HepG2 (cell line): ENCODE data around the gene PLXNC1. TPM values are rescaled to one million over a fixed set of nuclear protein-coding genes. Genes with fewer than 3 reads are reported as not detected.

Experiments
- ATAC-seq: fragments of 200-7000 bp; cut with Tn5 transposase; 3 replicates; pipeline ENCODE4 v1.9.1; 2020; ENCODE audit warnings: mild to moderate bottlenecking, moderate library complexity
- BruUV-seq: library from RNA; stranded (reverse); fragments of 400-500 nt; replicated peaks from 2 replicates; lab custom pipeline; 2021; lab: Mats Ljungman, UMichigan
- CTCF ChIA-PET: fragments of 300-600 bp; formaldehyde crosslinking; extraction: SDS; loops from one replicate; lab custom pipeline; 2021; ENCODE audit warnings: low total read pairs, inconsistent platforms, low intra/inter-chr PET ratio; lab: Yijun Ruan, JAX
- POLR2A ChIA-PET: fragments of 350-600 bp; sonication (Branson Sonifier 250); formaldehyde crosslinking; loops from one replicate; lab custom pipeline; 2020; ENCODE audit warnings: antibody characterized with exemption, inconsistent platforms; lab: Yijun Ruan, JAX
- DNase-seq: peaks from one replicate; pipeline ENCODE4 v3.0.0-alpha.2; 2015; ENCODE audit warnings: low spot score
- FAIRE-seq: peaks from 3 replicates; lab custom pipeline; 2011; peaks lifted over from hg19 to GRCh38; lab: Jason Lieb, UNC
- H2AFZ ChIP-seq: one replicate; pipeline ENCODE4 v1.6.1; 2011; ENCODE audit warnings: low read length, inconsistent platforms
- H3K27ac ChIP-seq: fragments of 300-600 bp; 3 replicates; pipeline ENCODE4 v1.8.0; 2011; ENCODE audit warnings: mixed run types, mild to moderate bottlenecking, mixed read lengths, low read length, inconsistent platforms; ENCODE audit not compliant: insufficient read depth; ENCODE audit errors: extremely low read length
- H3K27me3 ChIP-seq, 2 experiments: fragments of 200-600 bp in 1 of 2; 2 replicates in 1 of 2; 3 replicates in 1 of 2; pipeline versions ENCODE4 v1.6.0 to v1.8.0; 2011; ENCODE audit warnings: low read length in 2 of 2, mild to moderate bottlenecking in 2 of 2, moderate library complexity in 2 of 2, inconsistent platforms in 1 of 2; ENCODE audit not compliant: insufficient read depth in 2 of 2, control insufficient read depth in 1 of 2
- H3K36me3 ChIP-seq, 2 experiments: fragments of 200-600 bp in 1 of 2; replicated peaks in 1 of 2; 2 replicates in 1 of 2; 3 replicates in 1 of 2; pipeline versions ENCODE4 v1.5.1 to v1.8.0; 2011; ENCODE audit warnings: low read length in 2 of 2, inconsistent platforms in 1 of 2; ENCODE audit not compliant: insufficient read depth in 2 of 2, control insufficient read depth in 1 of 2
- H3K4me1 ChIP-seq: 2 replicates; pipeline ENCODE4 v1.5.1; 2012; ENCODE audit warnings: low read length, inconsistent platforms; ENCODE audit not compliant: insufficient read depth
- H3K4me2 ChIP-seq: 2 replicates; pipeline ENCODE4 v1.6.0; 2011; ENCODE audit warnings: low read depth, low read length, inconsistent platforms
- H3K4me3 ChIP-seq, 3 experiments: fragments of 200-600 bp in 1 of 3; sonication (generic), shearing (Covaris generic) in 1 of 3; replicated peaks in 1 of 3; 2 replicates each; pipeline ENCODE4 v1.5.1; 2011 to 2016; ENCODE audit warnings: low read length in 3 of 3, inconsistent platforms in 2 of 3, low read depth in 2 of 3, mild to moderate bottlenecking in 2 of 3, control low read depth in 1 of 3, mixed read lengths in 1 of 3; ENCODE audit not compliant: insufficient read depth in 1 of 3
- H3K79me2 ChIP-seq: one replicate; pipeline ENCODE4 v1.6.1; 2011; ENCODE audit warnings: low read length, inconsistent platforms; ENCODE audit not compliant: insufficient read depth
- H3K9ac ChIP-seq: 2 replicates; pipeline ENCODE4 v1.6.0; 2011; ENCODE audit warnings: mild to moderate bottlenecking, low read depth, low read length, inconsistent platforms; ENCODE audit not compliant: insufficient read depth
- H3K9me3 ChIP-seq: 2 replicates; pipeline ENCODE4 v1.5.1; 2012; ENCODE audit warnings: mild to moderate bottlenecking, low read length
- H4K20me1 ChIP-seq: 2 replicates; pipeline ENCODE4 v1.6.0; 2011; ENCODE audit warnings: inconsistent platforms, mild to moderate bottlenecking, low read length, moderate library complexity; ENCODE audit not compliant: insufficient read depth
- HDAC2 ChIP-seq: sonication (generic); formaldehyde crosslinking; IDR thresholded peaks from 2 replicates; pipeline ENCODE4 v1.4.0; 2020; ENCODE audit warnings: missing genetic modification reagents
- HHEX ChIP-seq: IDR thresholded peaks from 2 replicates; pipeline ENCODE4 v1.6.1; 2016; ENCODE audit warnings: control low read depth
- MAF1 ChIP-seq: sonication (generic); formaldehyde crosslinking; IDR thresholded peaks from 2 replicates; pipeline ENCODE4 v1.5.0; 2020; ENCODE audit warnings: missing genetic modification reagents, borderline replicate concordance
- MAFF ChIP-seq: IDR thresholded peaks from 2 replicates; pipeline ENCODE4 v1.6.1; 2011; ENCODE audit warnings: low read depth, low read length, improper control_type of control experiment
- PCBP1 ChIP-seq: fragments of 200-400 bp; formaldehyde crosslinking; IDR thresholded peaks from 2 replicates; pipeline ENCODE4 v1.6.1; 2017; ENCODE audit warnings: mild to moderate bottlenecking, low read depth, low read length, borderline replicate concordance
- RORA ChIP-seq: sonication (generic); formaldehyde crosslinking; IDR thresholded peaks from 2 replicates; pipeline ENCODE4 v1.5.0; 2020; ENCODE audit warnings: mild to moderate bottlenecking, missing genetic modification reagents, moderate library complexity
- TARDBP ChIP-seq: sonication (generic); formaldehyde crosslinking; IDR thresholded peaks from 2 replicates; pipeline ENCODE4 v1.8.0; 2022; ENCODE audit warnings: mild to moderate bottlenecking, missing genetic modification reagents
- YEATS2 ChIP-seq: sonication (generic); formaldehyde crosslinking; IDR thresholded peaks from 2 replicates; pipeline ENCODE4 v1.4.0; 2020; ENCODE audit warnings: missing genetic modification reagents, borderline replicate concordance
- ZNF841 ChIP-seq: sonication (generic); formaldehyde crosslinking; IDR thresholded peaks from 2 replicates; pipeline ENCODE4 v1.8.1; 2023; ENCODE audit warnings: missing genetic modification reagents, borderline replicate concordance
- WGBS: methylation state at CpG from one replicate; pipeline ENCODE4 v1.1.6; 2017; ENCODE audit warnings: low lambda C conversion rate; 5-methylcytosine and 5-hydroxymethylcytosine counted together
- in situ Hi-C: cut with HindIII; loops from 2 replicates; pipeline ENCODE4 v1.10.0; 2017; ENCODE audit warnings: low pct_unique_long_range_greater_than_20kb; ENCODE audit not compliant: extremely low pct_ligation_motif_present
- intact Hi-C: fragments of 100-400 bp; cut with micrococcal nuclease; formaldehyde crosslinking; loops from one replicate; pipeline ENCODE4 v1.10.0; 2022; ENCODE audit not compliant: unreplicated experiment
- polyA plus RNA-seq, 8 experiments: library from polyadenylated mRNA; depleted of rRNA in 3 of 8; stranded (reverse) in 7 of 8; unstranded in 1 of 8; fragments of >200 nt; fragmentation: Illumina TruSeq in 4 of 8; extraction: Trizol in 4 of 8; gene quantifications; 2 replicates each; pipeline versions ENCODE4 v1.2.1 to v1.2.3, GENCODE V29; 2011 to 2016; ENCODE audit warnings: low read depth in 4 of 8, missing spikeins in 1 of 8, mixed read lengths in 1 of 8; ENCODE audit not compliant: insufficient read depth in 1 of 8
- total RNA-seq, 5 experiments: library from RNA; depleted of rRNA; stranded (reverse); fragments of >200 nt; fragmentation: Illumina TruSeq; extraction: Trizol; gene quantifications; 2 replicates each; pipeline ENCODE4 v1.2.3, GENCODE V29; 2016; ENCODE audit warnings: low read depth in 1 of 5
- TF ChIP-seq, protein P1 (sequence below): sonication (generic); formaldehyde crosslinking; IDR thresholded peaks from 2 replicates; pipeline ENCODE4 v1.4.0; 2020; ENCODE audit warnings: mild to moderate bottlenecking, missing genetic modification reagents, borderline replicate concordance
- TF ChIP-seq, protein P2 (sequence below): sonication (generic); formaldehyde crosslinking; IDR thresholded peaks from 2 replicates; pipeline ENCODE4 v1.4.0; 2020; ENCODE audit warnings: missing genetic modification reagents
- TF ChIP-seq, protein P3 (sequence below): IDR thresholded peaks from 2 replicates; pipeline ENCODE4 v1.6.1; 2016; ENCODE audit warnings: missing compliant biosample characterization, missing genetic modification reagents, borderline replicate concordance
- TF ChIP-seq, protein P4 (sequence below): sonication (generic); formaldehyde crosslinking; IDR thresholded peaks from 2 replicates; pipeline ENCODE4 v1.4.0; 2020; ENCODE audit warnings: mild to moderate bottlenecking, low read depth, missing genetic modification reagents

Gene PLXNC1
- total and polyA plus RNA-seq, 2 of the 13 experiments (the other 11 are each of a cell fraction or from before 2014, with no cell fraction given): 6.6 to 11.2 TPM

DNA sequence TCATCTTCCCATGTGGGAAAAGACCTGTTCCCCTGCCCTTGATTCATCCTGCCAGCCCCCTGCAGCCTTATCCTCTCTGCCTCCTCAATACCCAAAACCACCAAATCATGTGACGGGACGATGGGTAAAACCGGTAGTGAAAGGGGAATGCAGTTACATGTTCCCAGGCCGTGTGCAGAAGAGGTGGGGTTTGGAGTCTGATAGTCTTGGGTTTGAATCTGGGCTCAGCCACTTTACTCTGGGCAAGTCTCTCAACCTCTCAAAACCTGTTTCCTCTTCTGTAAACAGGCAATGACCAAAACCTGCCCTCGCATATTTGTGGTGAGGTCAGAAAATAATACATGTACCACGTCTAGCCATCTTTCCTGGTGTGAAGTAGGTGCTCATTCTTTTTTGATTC is 123.0 kb downstream of the PLXNC1 start (continued):
- no peak for TF ChIP-seq HHEX (CRISPR knock-in tag)

DNA sequence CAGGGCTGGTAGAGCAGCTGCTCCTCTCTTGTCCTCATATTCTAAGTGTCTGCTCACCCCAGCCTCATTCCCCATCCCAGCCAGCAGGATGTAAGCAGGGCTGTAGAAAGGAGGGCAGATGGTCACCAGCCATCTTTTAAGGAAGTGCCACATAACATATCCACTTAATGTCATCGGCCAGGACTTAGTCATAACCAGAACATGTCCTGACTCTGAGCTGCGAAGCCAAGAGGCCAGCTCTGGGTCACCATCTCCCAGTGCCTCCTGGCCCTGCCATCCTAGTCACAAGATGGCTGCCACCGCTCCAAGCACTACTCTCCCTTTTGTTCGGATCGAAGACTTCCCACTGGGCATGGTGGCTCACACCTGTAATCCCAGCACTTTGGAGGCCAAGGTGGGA is 123.9 kb downstream of the PLXNC1 start:
- FAIRE-seq: no peak
- ChIA-PET POLR2A (no interaction called here), CTCF (no interaction called here)
- Histone ChIP-seq H3K4me3 (no peak overlapping the region), H3K79me2 (no peaks in the 10 kb centered on the region), H2AFZ (no peak overlapping the region), H4K20me1 (no peaks in the 10 kb centered on the region), H3K27me3 (no peaks in the 10 kb centered on the region), H3K9me3 (no peaks in the 10 kb centered on the region), H3K4me2 (no peak overlapping the region), H3K36me3 (no peaks in the 10 kb centered on the region), H3K27ac (no peak overlapping the region), H3K9ac (no peak overlapping the region), H3K4me1 (peaks cover 14% of the 10 kb centered on the region)
- no TSS peak for BruUV-seq
- no peak for ATAC-seq
- no peak for DNase-seq
- in situ Hi-C loops: no loop called here
- TF ChIP-seq MAF1 (CRISPR knock-in tag): no peak
- TF ChIP-seq, protein P1, sequence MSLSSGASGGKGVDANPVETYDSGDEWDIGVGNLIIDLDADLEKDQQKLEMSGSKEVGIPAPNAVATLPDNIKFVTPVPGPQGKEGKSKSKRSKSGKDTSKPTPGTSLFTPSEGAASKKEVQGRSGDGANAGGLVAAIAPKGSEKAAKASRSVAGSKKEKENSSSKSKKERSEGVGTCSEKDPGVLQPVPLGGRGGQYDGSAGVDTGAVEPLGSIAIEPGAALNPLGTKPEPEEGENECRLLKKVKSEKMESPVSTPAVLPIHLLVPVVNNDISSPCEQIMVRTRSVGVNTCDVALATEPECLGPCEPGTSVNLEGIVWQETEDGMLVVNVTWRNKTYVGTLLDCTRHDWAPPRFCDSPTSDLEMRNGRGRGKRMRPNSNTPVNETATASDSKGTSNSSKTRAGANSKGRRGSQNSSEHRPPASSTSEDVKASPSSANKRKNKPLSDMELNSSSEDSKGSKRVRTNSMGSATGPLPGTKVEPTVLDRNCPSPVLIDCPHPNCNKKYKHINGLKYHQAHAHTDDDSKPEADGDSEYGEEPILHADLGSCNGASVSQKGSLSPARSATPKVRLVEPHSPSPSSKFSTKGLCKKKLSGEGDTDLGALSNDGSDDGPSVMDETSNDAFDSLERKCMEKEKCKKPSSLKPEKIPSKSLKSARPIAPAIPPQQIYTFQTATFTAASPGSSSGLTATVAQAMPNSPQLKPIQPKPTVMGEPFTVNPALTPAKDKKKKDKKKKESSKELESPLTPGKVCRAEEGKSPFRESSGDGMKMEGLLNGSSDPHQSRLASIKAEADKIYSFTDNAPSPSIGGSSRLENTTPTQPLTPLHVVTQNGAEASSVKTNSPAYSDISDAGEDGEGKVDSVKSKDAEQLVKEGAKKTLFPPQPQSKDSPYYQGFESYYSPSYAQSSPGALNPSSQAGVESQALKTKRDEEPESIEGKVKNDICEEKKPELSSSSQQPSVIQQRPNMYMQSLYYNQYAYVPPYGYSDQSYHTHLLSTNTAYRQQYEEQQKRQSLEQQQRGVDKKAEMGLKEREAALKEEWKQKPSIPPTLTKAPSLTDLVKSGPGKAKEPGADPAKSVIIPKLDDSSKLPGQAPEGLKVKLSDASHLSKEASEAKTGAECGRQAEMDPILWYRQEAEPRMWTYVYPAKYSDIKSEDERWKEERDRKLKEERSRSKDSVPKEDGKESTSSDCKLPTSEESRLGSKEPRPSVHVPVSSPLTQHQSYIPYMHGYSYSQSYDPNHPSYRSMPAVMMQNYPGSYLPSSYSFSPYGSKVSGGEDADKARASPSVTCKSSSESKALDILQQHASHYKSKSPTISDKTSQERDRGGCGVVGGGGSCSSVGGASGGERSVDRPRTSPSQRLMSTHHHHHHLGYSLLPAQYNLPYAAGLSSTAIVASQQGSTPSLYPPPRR (CRISPR knock-in tag): no peak
- TF ChIP-seq TARDBP (CRISPR knock-in tag): no peak
- no peak for TF ChIP-seq MAFF
- no peak for TF ChIP-seq ZNF841
- TF ChIP-seq, protein P2, sequence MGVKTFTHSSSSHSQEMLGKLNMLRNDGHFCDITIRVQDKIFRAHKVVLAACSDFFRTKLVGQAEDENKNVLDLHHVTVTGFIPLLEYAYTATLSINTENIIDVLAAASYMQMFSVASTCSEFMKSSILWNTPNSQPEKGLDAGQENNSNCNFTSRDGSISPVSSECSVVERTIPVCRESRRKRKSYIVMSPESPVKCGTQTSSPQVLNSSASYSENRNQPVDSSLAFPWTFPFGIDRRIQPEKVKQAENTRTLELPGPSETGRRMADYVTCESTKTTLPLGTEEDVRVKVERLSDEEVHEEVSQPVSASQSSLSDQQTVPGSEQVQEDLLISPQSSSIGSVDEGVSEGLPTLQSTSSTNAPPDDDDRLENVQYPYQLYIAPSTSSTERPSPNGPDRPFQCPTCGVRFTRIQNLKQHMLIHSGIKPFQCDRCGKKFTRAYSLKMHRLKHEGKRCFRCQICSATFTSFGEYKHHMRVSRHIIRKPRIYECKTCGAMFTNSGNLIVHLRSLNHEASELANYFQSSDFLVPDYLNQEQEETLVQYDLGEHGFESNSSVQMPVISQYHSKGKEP (CRISPR knock-in tag): no peak
- no peak for TF ChIP-seq YEATS2
- TF ChIP-seq PCBP1: no peak
- TF ChIP-seq, protein P3, sequence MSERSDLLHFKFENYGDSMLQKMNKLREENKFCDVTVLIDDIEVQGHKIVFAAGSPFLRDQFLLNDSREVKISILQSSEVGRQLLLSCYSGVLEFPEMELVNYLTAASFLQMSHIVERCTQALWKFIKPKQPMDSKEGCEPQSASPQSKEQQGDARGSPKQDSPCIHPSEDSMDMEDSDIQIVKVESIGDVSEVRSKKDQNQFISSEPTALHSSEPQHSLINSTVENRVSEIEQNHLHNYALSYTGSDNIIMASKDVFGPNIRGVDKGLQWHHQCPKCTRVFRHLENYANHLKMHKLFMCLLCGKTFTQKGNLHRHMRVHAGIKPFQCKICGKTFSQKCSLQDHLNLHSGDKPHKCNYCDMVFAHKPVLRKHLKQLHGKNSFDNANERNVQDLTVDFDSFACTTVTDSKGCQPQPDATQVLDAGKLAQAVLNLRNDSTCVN: no peak
- no peak for TF ChIP-seq RORA (CRISPR knock-in tag)
- TF ChIP-seq HDAC2 (CRISPR knock-in tag): no peak
- TF ChIP-seq, protein P4, sequence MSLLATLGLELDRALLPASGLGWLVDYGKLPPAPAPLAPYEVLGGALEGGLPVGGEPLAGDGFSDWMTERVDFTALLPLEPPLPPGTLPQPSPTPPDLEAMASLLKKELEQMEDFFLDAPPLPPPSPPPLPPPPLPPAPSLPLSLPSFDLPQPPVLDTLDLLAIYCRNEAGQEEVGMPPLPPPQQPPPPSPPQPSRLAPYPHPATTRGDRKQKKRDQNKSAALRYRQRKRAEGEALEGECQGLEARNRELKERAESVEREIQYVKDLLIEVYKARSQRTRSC: no peak
- WGBS: 91% methylated on average over 5 of the region's 5 CpGs
- intact Hi-C loops: no loop called here
